ENCODE results near the gene RAB34.

- TF ChIP-seq CTCF (IDR thresholded peaks at IDR 0.05), result no peak
- TF ChIP-seq POLR2A (IDR thresholded peaks at IDR 0.05), result no peak
Measured at GRCh38 chr17:28744972-28745785, 27.5 kb upstream of the RAB34 start.

Data from heart left ventricle (tissue), 13 donors.